Spinal cord (tissue), 10 donors: ENCODE results near the gene ATP8A2. TPM values are rescaled to one million over a fixed set of nuclear protein-coding genes. Genes with fewer than 3 reads are reported as not detected.
"Not testable (repeated sequence)": the region's sequence is repeated elsewhere in the genome, so short reads cannot be mapped to it uniquely, and the experiment has no call there.

ENCODE experiments used
- DNase-seq, 6 donors: peaks; one replicate each; pipeline versions ENCODE4 v3.0.0 to v3.0.0-alpha.2; 2013 to 2015; ENCODE audit warnings: low spot score in 6 of 6, low read depth in 4 of 6
- H3K27ac ChIP-seq: one replicate; pipeline ENCODE4 v1.5.1; 2013; ENCODE audit warnings: low read depth, low read length, control low read depth
- H3K27me3 ChIP-seq: one replicate; pipeline ENCODE4 v1.6.1; 2013; ENCODE audit warnings: low read length; ENCODE audit not compliant: control insufficient read depth, insufficient read depth
- H3K36me3 ChIP-seq: one replicate; pipeline ENCODE4 v1.6.1; 2013; ENCODE audit warnings: low read length; ENCODE audit not compliant: control insufficient read depth, insufficient read depth
- H3K4me1 ChIP-seq: one replicate; pipeline ENCODE4 v1.6.1; 2013; ENCODE audit warnings: low read length; ENCODE audit not compliant: control insufficient read depth, insufficient read depth
- H3K4me3 ChIP-seq: one replicate; pipeline ENCODE4 v1.5.1; 2013; ENCODE audit warnings: low read depth, low read length, control low read depth
- H3K9me3 ChIP-seq: one replicate; pipeline ENCODE4 v1.6.1; 2013; ENCODE audit warnings: low read length; ENCODE audit not compliant: control insufficient read depth, insufficient read depth
- WGBS: methylation state at CpG from one replicate; pipeline ENCODE4 v1.1.5; 2013; ENCODE audit warnings: missing lambda C conversion rate; ENCODE audit not compliant: insufficient coverage; 5-methylcytosine and 5-hydroxymethylcytosine counted together
- polyA plus RNA-seq, 2 donors: library from polyadenylated mRNA; unstranded; fragments of 120-200 nt; gene quantifications; one replicate each; pipeline ENCODE4 v1.2.1, GENCODE V29; 2013; ENCODE audit not compliant: insufficient read length in 2 of 2
- total RNA-seq, 2 donors: library from RNA; depleted of rRNA in 1 of 2; stranded (reverse); fragments of 120-200 nt in 1 of 2; fragments of >200 nt in 1 of 2; gene quantifications; one replicate each; pipeline versions ENCODE4 v1.2.3 to v1.2.4, GENCODE V29; 2013 to 2014
- donor health status: healthy.

ATP8A2 gene
- total and polyA plus RNA-seq, 4 donors: 14.9 to 59.0 (median 28.0) TPM

- Histone ChIP-seq H3K27me3 (no peaks in the 10 kb centered on the region), H3K36me3 (no peaks in the 10 kb centered on the region), H3K4me1 (no peaks in the 10 kb centered on the region), H3K27ac (no peak overlapping the region), H3K9me3 (no peaks in the 10 kb centered on the region), H3K4me3 (no peak overlapping the region)
- whole genome bisulfite sequencing: 93% methylated on average over 2 of the region's 4 CpGs
- no peak for DNase-seq
These were observed 132.1 kb downstream of the ATP8A2 start for GRCh38 chr13:25503856-25504255.

DNA sequence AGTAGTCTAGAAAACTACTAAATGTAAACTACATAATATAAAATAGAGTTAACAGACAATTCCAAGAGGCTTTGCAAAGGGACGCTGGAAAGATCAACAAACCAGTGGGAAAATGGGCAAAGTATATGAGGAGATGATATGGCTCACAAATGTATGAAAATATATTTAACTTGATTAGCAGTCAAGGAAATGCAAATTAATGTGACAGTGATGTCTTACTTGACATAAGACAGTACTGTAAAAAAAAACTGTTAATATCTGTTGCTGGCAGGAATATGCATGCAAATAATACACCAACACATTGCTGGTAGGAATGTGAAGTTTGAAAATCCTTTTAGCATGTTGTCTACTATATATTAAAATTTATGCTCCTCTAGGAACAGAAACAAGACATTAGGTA lies 136.1 kb downstream of the ATP8A2 start:
- Histone ChIP-seq H3K4me3 (no peak overlapping the region), H3K36me3 (no peaks in the 10 kb centered on the region), H3K27me3 (no peaks in the 10 kb centered on the region), H3K4me1 (no peaks in the 10 kb centered on the region), H3K9me3 (no peaks in the 10 kb centered on the region), H3K27ac (no peak overlapping the region)
- WGBS: no CpG with 5 or more reads among the region's 1 CpG
- peak in 1 of 6 donors; percentile 48 for DNase-seq

- not testable (repeated sequence) for H3K27ac ChIP-seq, H3K4me1 ChIP-seq, H3K9me3 ChIP-seq, H3K36me3 ChIP-seq, H3K4me3 ChIP-seq, H3K27me3 ChIP-seq, DNase-seq
- WGBS: 97% methylated on average over 18 of the region's 32 CpGs
These were observed 141.3 kb downstream of the ATP8A2 start for GRCh38 chr13:25513060-25513459.

DNA sequence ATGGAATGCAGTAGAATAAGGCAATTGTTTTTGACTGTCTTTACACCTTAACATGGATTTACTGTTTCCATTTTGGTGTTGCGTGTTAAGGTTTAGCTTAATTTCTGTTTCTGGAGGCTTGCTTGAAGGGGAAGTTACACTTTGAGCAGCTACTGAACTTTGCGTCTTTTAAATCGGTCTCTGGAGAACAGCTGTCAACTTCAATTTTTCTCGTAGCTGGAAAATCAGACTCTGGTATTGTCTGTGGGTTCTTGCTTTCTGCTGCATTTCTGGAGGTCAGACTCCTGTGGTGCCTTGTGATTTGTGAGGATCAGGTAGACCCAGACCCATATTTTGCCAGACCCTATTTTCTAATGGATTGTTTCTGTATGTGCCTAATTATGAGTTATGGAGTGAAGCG lies 146.7 kb downstream of the ATP8A2 start:
- Histone ChIP-seq H3K4me3 (no peak overlapping the region), H3K36me3 (no peaks in the 10 kb centered on the region), H3K9me3 (peaks cover 1% of the 10 kb centered on the region), H3K27me3 (no peaks in the 10 kb centered on the region), H3K27ac (no peak overlapping the region), H3K4me1 (no peaks in the 10 kb centered on the region)
- DNase-seq: no peak
- WGBS: 88% methylated on average over 3 of the region's 5 CpGs

- H3K36me3 ChIP-seq: no peaks in the 10 kb centered on the region
- H3K27ac ChIP-seq: no peak overlapping the region
- H3K9me3 ChIP-seq: peaks cover 2% of the 10 kb centered on the region
- H3K4me1 ChIP-seq: no peaks in the 10 kb centered on the region
- H3K27me3 ChIP-seq: no peaks in the 10 kb centered on the region
- no peak overlapping the region for H3K4me3 ChIP-seq
- DNase-seq: no peak
These were observed 154.1 kb downstream of the ATP8A2 start for GRCh38 chr13:25525884-25526283.

DNA sequence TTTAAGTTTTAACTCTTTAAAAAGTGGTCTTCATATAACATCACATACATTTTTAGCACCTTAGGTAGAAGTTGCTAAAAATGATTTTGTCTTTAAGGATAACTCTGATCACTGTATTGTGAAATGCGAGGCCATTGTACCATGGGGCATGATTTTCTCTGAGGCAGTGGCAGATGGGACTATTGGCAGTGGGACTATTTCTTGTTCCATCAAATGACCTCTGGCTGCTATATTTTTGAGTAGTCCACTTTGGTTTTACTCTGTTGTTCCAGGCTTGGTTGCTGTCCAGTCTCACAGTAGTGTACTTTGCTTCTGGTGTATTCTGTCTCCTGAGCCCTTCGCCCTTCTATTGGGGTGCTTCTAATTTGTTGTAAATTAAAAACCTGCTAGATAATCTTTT lies 156.5 kb downstream of the ATP8A2 start:
- no peaks in the 10 kb centered on the region for H3K36me3 ChIP-seq
- no peaks in the 10 kb centered on the region for H3K4me1 ChIP-seq
- no peak overlapping the region for H3K27ac ChIP-seq
- peaks cover 1% of the 10 kb centered on the region for H3K9me3 ChIP-seq
- WGBS: 93% methylated on average over 1 of the region's 2 CpGs
- no peaks in the 10 kb centered on the region for H3K27me3 ChIP-seq
- no peak overlapping the region for H3K4me3 ChIP-seq
- DNase-seq: no peak

GRCh38 chr13:25529425-25529824 lies 157.7 kb downstream of the ATP8A2 start:
- Histone ChIP-seq H3K4me1 (no peaks in the 10 kb centered on the region), H3K27ac (no peak overlapping the region), H3K9me3 (peaks cover 1% of the 10 kb centered on the region), H3K36me3 (no peaks in the 10 kb centered on the region), H3K4me3 (no peak overlapping the region), H3K27me3 (no peaks in the 10 kb centered on the region)
- no peak for DNase-seq
- WGBS: 100% methylated on average over 3 of the region's 3 CpGs

- H3K4me3 ChIP-seq: no peak overlapping the region
- H3K4me1 ChIP-seq: no peaks in the 10 kb centered on the region
- 0% methylated on average over 1 of the region's 3 CpGs for WGBS
- H3K27ac ChIP-seq: no peak overlapping the region
- DNase-seq: no peak
- H3K9me3 ChIP-seq: no peaks in the 10 kb centered on the region
- H3K27me3 ChIP-seq: no peaks in the 10 kb centered on the region
- no peaks in the 10 kb centered on the region for H3K36me3 ChIP-seq
These were observed 166.5 kb downstream of the ATP8A2 start for GRCh38 chr13:25538276-25538675.

GRCh38 chr13:25541434-25542123 lies 169.8 kb downstream of the ATP8A2 start:
- H3K27me3 ChIP-seq: no peaks in the 10 kb centered on the region
- no peak overlapping the region for H3K4me3 ChIP-seq
- 88% methylated on average over 2 of the region's 4 CpGs for WGBS
- no peaks in the 10 kb centered on the region for H3K4me1 ChIP-seq
- H3K36me3 ChIP-seq: peaks cover 2% of the 10 kb centered on the region
- H3K27ac ChIP-seq: no peak overlapping the region
- no peaks in the 10 kb centered on the region for H3K9me3 ChIP-seq
- no peak for DNase-seq

- not testable (repeated sequence) for H3K27ac ChIP-seq, H3K9me3 ChIP-seq, H3K4me3 ChIP-seq, H3K27me3 ChIP-seq, H3K4me1 ChIP-seq, H3K36me3 ChIP-seq, DNase-seq
- 100% methylated on average over 6 of the region's 9 CpGs for WGBS
These were observed 177.2 kb downstream of the ATP8A2 start for GRCh38 chr13:25548991-25549390.
